Measurements from ENCODE around the gene ELF2.

GRCh38 chr4:139054791-139055505 lies 122.1 kb downstream of the ELF2 start:
- TF ChIP-seq CTCF (IDR thresholded peaks at IDR 0.05) (no peak), EP300 (IDR thresholded peaks at IDR 0.05) (no peak)
